Measurements from ENCODE around the gene CYP11A1. TPM values are rescaled to one million over a fixed set of nuclear protein-coding genes. Genes with fewer than 3 reads are reported as not detected.

The CYP11A1 gene
- total and polyA plus RNA-seq, 3 donors from 2014 or later = 74.3 to 76.4 (median 76.2) TPM

DNA sequence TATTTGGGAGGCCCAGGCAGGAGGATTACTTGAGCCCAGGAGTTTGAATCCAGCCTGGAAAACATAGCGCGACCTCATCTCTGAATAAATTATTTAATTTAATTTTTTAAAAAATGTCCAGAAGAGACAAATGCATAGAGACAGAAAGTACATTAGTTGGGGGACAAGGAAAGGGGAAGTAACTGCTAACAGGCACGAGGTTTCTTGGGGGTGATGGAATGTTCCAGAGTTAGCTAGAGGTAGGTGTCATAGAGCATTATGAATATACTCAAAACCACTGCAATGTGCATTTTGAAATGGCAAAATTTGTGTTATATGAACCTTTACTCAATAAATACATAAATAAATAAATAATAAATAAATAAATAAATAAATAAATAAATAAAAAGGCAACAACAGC lies 31.7 kb upstream of the CYP11A1 start:
- 89 to 98% methylated on average over 3 of the region's 3 CpGs for WGBS, 2 donors
- H3K4me3 ChIP-seq = no peak overlapping the region
- H3K27me3 ChIP-seq = no peaks in the 10 kb centered on the region
- H3K27ac ChIP-seq = no peak overlapping the region
- TF ChIP-seq CTCF (IDR thresholded peaks at IDR 0.05) = no peak
- no peak for TF ChIP-seq POLR2A (IDR thresholded peaks at IDR 0.05)
- no peaks in the 10 kb centered on the region for H3K36me3 ChIP-seq (ENCODE audit: low read depth, missing control alignments)
- no peaks in the 10 kb centered on the region for H3K9me3 ChIP-seq
- H3K4me1 ChIP-seq = peaks cover 10% of the 10 kb centered on the region
- intact Hi-C loops (cut with DNase I; ENCODE audit: low total_unique reads) = no loop called here
- no peak for DNase-seq

- H3K9me3 ChIP-seq = no peaks in the 10 kb centered on the region
- DNase-seq = no peak
- no peaks in the 10 kb centered on the region for H3K27me3 ChIP-seq
- TF ChIP-seq POLR2A (IDR thresholded peaks at IDR 0.05) (no peak), CTCF (IDR thresholded peaks at IDR 0.05) (no peak)
- no peak overlapping the region for H3K4me3 ChIP-seq
- intact Hi-C loops (cut with DNase I; ENCODE audit: low total_unique reads) = no loop called here
- 82 to 89% methylated on average over 5 of the region's 5 CpGs for WGBS, 2 donors
- no peaks in the 10 kb centered on the region for H3K36me3 ChIP-seq (ENCODE audit: low read depth, missing control alignments)
- peaks cover 1% of the 10 kb centered on the region for H3K4me1 ChIP-seq
- no peak overlapping the region for H3K27ac ChIP-seq
These were observed 30.7 kb upstream of the CYP11A1 start for GRCh38 chr15:74398183-74398582.

- Histone ChIP-seq H3K36me3 (ENCODE audit: low read depth, missing control alignments) (no peaks in the 10 kb centered on the region), H3K4me3 (no peak overlapping the region), H3K27ac (no peak overlapping the region), H3K27me3 (no peaks in the 10 kb centered on the region), H3K4me1 (peaks cover 3% of the 10 kb centered on the region), H3K9me3 (no peaks in the 10 kb centered on the region)
- intact Hi-C loops (cut with DNase I; ENCODE audit: low total_unique reads) = no loop called here
- TF ChIP-seq POLR2A (IDR thresholded peaks at IDR 0.05) (no peak), CTCF (IDR thresholded peaks at IDR 0.05) (no peak)
- WGBS, 2 donors = 93 to 94% methylated on average over 6 of the region's 6 CpGs
- no peak for DNase-seq
These were observed 30.0 kb upstream of the CYP11A1 start for GRCh38 chr15:74397239-74398068.

DNA sequence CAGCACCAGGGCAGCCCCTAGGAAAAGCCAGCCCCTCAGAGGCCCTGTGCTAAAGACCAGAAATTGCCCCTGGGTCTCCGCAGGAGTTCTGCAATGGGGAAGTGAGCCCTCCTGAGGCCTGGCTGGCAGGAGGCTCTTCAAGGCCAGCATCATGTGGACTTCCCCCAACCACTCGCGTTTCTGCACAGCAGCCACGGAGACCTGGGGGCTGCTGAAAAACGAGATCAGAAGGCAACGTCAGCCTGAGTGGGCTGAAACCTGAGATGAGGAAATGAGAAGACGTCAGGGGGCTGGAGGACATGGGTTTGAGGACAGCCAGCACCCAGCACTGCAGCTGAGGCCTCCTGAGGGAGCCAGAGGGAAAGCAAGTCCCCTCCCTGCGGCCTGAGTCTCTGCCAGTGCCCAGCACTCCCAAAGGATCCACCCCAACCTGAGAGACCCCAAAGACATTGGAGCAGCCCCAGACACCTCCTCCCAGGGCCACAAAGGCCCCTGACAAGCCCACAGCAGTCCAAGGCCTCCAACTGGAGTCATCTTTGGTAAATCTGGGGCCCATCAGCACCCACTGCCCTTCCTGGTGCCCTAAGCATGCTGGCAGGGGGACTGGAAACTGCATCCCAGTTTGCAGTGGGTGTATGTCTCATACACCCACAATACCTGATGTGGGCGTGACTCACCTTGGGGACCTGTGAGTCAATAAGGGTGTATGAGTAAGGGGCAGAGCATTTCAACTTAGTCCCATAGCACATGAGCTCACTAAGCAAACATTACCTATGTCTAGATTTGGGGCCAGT lies 29.2 kb upstream of the CYP11A1 start:
- Histone ChIP-seq H3K4me3 (no peak overlapping the region), H3K9me3 (no peaks in the 10 kb centered on the region), H3K27me3 (no peaks in the 10 kb centered on the region), H3K36me3 (ENCODE audit: low read depth, missing control alignments) (no peaks in the 10 kb centered on the region), H3K27ac (no peak overlapping the region), H3K4me1 (peaks cover 9% of the 10 kb centered on the region)
- TF ChIP-seq CTCF (IDR thresholded peaks at IDR 0.05) = no peak
- TF ChIP-seq POLR2A (IDR thresholded peaks at IDR 0.05) = no peak
- no peak for DNase-seq
- 56 to 76% methylated on average over 7 to 8 of the region's 9 CpGs for WGBS, 2 donors
- intact Hi-C loops (cut with DNase I; ENCODE audit: low total_unique reads) = no loop called here

Data from testis (tissue), 3 donors.